GM18526 (cell line): ENCODE results near the gene CTNNA3.

ENCODE experiments used
- POLR2A ChIP-seq: IDR thresholded peaks from 3 replicates; pipeline ENCODE4 v1.6.1; 2011; ENCODE audit not compliant: insufficient read length; ENCODE audit errors: extremely low read depth

CTNNA3 gene

DNA sequence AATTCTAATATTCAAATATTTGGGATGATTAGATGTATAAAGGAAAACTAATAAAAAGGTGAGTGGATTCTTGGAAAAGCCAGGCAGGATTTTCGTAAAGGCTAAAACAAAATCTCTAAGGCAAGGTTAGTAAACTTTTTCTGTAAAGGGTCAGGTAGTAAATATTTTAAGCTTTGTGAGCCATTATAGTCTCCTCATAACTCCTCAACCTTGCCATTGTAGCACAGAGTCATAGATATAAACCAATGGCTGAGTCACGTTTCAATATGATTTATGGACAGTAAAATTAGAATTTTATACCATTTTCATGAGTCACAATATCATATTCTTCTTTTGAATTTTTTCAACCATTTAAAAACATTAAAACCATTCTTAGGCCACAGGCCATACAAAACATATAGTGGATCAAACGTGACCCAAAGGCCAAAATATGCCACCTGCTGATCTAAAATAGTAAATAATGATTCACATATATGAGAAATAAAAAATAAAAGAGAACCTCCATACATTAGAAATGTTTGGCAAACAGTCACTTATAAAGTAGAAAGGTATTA is 1422.0 kb downstream of the CTNNA3 start:
- no peak for TF ChIP-seq POLR2A

DNA sequence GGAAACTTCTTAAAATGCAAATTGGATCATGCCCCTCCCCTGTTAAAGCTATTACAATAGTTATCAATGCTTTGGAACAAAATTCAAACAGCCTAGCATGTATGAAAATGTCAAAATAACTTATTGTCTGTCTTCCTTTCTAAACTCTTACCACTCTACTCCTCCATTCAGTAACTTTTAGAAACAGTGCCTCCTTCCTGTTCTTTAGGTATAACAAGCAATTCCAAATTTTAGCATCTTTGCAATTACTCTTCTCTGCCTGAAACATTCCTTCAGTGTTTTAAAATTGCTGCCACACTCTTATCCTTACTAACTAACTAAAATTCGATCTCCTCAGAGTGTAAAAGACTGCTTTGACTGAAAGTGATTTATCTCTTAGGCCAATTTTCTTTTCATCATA is 1430.6 kb downstream of the CTNNA3 start:
- no peak for TF ChIP-seq POLR2A

- TF ChIP-seq POLR2A: no peak
These were observed 1436.2 kb downstream of the CTNNA3 start for GRCh38 chr10:66259836-66260235.

DNA sequence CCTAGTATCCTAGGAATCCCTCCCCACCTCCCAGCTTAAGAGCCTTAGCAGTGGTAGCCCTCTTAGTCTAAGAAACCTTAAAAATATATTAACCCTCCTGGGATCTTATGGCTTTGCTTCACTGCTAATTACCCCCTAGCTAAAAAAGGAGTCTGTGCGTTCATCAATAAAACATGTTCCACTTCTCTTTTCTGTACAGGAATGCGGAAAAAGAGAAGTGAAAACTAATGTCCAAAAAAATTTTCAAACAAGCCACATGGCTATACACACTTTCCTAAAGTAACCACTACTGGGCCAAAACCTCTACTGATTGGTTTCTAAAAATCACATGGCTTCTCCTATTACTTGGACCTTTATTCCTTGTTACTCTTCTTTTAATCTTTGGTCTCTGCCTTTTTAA is 1437.3 kb downstream of the CTNNA3 start:
- TF ChIP-seq POLR2A: no peak

DNA sequence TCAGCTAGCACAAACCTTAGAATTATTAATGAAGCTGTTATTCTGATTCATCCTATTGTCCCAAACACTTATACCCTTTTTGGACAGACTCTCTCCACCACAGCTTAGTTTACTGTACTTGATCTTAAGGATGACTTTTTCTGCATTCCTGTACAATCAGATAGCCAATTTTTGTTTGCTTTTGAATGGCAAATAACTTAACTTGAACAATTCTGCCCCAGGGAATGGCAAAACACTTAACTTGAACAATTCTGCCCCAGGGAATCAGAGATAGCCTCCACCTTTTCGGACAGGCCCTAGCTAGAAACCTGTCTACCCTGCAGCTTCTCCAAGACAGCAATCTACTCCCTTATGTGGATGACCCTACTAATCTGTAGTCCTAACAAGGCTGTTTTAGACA is 1438.2 kb downstream of the CTNNA3 start:
- no peak for TF ChIP-seq POLR2A

DNA sequence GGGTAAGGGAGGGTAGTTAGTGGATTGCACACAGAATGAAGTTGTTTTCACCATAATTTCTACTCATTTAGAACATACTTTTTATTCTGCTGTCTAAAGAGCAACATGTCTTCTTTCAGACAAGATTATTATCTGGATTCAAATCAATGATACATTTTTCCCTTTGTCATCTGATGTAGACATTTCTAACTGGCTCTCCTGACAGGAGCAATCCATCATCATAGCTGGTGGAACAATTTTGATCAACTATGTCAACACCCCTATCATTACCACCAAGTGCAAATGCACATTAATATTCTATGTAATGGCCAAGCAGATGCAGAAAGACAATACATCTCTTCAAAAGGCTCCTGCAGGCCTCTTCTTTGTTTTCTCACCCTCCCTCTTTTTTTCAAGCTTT is 1443.0 kb downstream of the CTNNA3 start:
- TF ChIP-seq POLR2A: no peak

DNA sequence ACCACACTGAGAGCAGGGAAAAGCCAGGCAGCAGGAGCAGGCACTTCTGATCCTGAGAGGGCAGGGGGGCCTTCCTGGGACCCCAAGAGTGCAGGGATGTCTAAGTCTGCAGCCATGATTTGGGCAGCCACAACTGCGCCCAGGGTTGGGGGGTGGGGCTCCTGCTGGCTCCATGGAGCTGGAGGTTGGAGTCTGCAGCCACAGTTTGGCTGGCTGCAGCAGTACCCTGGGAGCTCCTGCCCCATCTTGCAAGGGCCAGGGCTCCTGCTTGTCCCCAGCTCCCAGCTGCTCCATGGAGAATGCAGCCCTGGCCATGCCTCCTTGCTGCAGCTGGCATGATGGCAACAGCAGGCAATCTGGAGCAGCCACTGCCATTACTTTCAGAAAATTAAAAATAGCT is 1449.8 kb downstream of the CTNNA3 start:
- TF ChIP-seq POLR2A: no peak

GRCh38 chr10:66244953-66245352 is 1451.0 kb downstream of the CTNNA3 start:
- no peak for TF ChIP-seq POLR2A

GRCh38 chr10:66242885-66243284 is 1453.1 kb downstream of the CTNNA3 start:
- no peak for TF ChIP-seq POLR2A

DNA sequence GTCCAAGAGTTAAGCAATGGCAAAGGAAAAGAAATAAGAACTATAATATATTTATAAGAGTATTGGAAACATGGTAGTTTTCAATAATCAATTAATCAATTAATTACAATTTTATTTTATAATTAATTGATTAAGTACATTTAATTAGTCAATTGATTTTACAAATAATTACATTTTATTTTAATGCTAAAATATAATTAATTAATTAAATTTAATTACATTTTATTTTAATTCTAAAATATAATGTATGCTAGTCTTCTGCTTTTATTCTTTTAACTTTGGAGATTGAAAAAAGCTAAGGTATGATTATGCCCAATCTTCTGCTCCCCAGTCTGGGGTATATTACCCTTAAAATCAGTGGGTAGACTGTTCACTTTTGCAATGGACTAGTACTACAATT is 1456.9 kb downstream of the CTNNA3 start:
- no peak for TF ChIP-seq POLR2A

DNA sequence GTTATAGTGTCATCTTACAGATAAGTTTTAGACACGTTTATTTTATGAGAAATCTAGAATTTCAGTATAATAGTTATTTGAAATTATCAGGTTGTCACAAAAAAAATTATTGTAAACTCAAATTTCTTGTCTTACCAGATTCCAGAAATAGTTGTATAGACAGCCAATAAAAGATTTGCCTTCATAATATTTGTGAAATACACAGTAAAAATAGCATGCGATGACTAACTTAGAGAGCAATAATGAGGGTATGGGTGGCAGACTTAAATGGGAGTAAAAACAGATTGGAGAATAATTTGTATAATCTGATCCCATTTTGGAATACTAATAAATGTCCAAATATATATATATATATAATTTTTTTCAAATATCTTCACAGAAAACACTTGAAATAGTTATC is 1457.7 kb downstream of the CTNNA3 start:
- TF ChIP-seq POLR2A: no peak

- no peak for TF ChIP-seq POLR2A
These were observed 1461.1 kb downstream of the CTNNA3 start for GRCh38 chr10:66234872-66235271.

GRCh38 chr10:66228887-66229286 is 1467.1 kb downstream of the CTNNA3 start:
- TF ChIP-seq POLR2A: no peak

GRCh38 chr10:66223656-66224055 is 1472.3 kb downstream of the CTNNA3 start:
- TF ChIP-seq POLR2A: no peak

GRCh38 chr10:66222462-66223046 is 1473.4 kb downstream of the CTNNA3 start:
- no peak for TF ChIP-seq POLR2A

DNA sequence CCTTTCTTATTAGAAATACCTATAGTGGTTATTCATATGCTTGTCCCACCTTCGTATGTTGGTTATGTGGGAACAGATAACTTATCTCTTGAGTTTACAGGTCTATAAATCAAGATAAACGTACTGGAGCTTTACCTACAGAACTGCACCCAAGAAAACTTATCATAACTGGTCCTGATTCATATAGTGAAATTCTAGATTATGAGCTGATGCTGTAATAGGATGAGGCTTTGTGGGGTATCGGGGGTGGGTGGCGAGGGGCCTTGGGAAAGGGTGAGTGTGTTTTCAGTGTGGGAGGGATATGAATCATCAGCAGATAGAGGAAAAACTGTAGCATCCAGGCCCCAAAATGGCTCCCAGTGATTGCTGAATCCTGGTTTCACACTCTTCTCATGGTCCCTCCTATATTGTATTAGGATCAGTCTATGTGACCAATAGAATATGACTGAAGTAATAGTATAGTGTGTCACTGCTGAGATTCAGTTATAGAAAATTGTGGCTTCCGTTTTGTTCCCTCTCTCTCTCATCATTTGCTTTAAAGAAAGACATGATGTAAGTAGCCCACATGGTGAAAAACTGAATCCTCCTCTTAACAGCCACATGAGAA is 1476.9 kb downstream of the CTNNA3 start:
- no peak for TF ChIP-seq POLR2A

DNA sequence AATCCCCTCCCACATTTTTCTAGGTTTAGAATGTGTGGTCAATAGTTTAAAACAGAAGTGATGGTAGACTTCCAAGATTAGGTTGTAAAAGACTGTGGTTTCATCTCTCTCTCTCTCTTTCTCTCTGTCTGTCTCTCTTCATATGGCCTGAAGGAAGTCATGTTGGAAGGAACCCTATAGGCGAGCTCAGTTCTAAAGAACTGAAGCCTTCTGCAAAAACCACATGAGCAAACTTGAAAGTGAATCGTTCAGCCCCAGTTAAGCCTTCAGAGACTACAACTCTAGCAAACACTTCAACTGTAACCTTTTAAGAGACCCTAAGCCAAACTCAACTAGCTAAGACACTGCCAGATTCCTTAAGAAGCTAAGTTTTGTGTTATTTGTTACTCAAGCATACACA is 1477.7 kb downstream of the CTNNA3 start:
- TF ChIP-seq POLR2A: no peak
